ENCODE measurements around the gene PADI4. TPM values are rescaled to one million over a fixed set of nuclear protein-coding genes. Genes with fewer than 3 reads are reported as not detected.
A peak's percentile ranks its signal among the peaks of the same experiment; 100 is the strongest.

Gene PADI4
- total RNA-seq, 3 donors from 2014 or later (not counting 1 experiment from before 2014, with no cell fraction given): 1.4 to 11.6 (median 1.7) TPM

DNA sequence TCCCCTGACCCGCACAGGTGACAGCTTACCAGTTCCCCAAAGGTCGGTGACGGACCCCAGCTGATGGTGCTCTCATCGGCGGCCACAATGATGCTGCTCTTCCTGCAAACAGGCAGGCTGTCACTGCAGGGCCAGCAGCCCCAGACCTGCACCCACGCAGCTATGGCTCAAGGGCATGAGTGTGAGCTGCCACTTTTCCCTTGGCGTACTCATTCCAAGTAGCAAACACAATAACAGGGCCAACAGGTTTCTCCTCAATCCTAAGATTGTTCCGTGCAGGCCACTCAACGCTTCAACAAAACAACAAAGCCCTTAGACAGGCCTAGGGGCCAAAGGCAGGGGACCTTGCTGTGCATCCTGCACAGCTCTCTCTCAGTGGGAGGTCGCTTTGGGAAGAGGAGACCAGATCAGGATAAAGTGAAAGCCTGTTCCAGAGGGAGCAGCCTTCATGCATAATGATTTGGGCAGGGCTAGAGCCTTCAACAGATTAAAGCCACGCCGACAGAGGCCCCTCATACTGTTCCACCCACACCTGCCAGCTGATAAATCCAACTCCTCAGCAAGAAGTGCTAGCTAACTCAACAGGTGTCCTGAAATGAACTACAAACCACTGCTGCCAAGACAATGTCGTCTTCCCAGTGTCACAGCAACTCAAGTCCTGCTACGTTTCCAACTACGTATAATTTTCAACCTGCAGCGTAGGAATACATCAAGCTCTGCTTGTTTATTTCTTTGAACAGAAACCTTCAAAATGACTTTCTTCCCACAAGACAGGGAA lies 104.3 kb downstream of the PADI4 start:
- Mint-ChIP-seq H3K9me3 (no peaks in the 10 kb centered on the region), H3K36me3 (peaks cover 26% of the 10 kb centered on the region), H3K27me3 (ENCODE audit: low read depth in 2 of 2) (no peaks in the 10 kb centered on the region), H3K27ac (peak overlapping the region; percentile 22 to 50), H3K4me3 (peak overlapping the region; percentile 7), H3K4me1 (peaks cover 12 to 13% of the 10 kb centered on the region in 2 donors)
- peaks cover 81% of the 10 kb centered on the region for H3K36me3 ChIP-seq (ENCODE audit: control insufficient read depth, insufficient read depth, low read length)
- peaks cover 9% of the 10 kb centered on the region for H3K4me1 ChIP-seq (ENCODE audit: control insufficient read depth, insufficient read depth, low read length)
- no peaks in the 10 kb centered on the region for H3K9me3 ChIP-seq (ENCODE audit: control insufficient read depth, insufficient read depth, low read length)
- ATAC-seq (no peak), DNase-seq (no peak)
- WGBS (ENCODE audit: insufficient coverage): 92% methylated on average over 16 of the region's 16 CpGs
- H3K27me3 ChIP-seq (ENCODE audit: control insufficient read depth, insufficient read depth, low read length): no peaks in the 10 kb centered on the region
- no peak overlapping the region for H3K4me3 ChIP-seq (ENCODE audit: low read length)
- intact Hi-C loops (cut with micrococcal nuclease): no loop called here
- TF ChIP-seq, protein P1, sequence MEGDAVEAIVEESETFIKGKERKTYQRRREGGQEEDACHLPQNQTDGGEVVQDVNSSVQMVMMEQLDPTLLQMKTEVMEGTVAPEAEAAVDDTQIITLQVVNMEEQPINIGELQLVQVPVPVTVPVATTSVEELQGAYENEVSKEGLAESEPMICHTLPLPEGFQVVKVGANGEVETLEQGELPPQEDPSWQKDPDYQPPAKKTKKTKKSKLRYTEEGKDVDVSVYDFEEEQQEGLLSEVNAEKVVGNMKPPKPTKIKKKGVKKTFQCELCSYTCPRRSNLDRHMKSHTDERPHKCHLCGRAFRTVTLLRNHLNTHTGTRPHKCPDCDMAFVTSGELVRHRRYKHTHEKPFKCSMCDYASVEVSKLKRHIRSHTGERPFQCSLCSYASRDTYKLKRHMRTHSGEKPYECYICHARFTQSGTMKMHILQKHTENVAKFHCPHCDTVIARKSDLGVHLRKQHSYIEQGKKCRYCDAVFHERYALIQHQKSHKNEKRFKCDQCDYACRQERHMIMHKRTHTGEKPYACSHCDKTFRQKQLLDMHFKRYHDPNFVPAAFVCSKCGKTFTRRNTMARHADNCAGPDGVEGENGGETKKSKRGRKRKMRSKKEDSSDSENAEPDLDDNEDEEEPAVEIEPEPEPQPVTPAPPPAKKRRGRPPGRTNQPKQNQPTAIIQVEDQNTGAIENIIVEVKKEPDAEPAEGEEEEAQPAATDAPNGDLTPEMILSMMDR (IDR thresholded peaks at IDR 0.05): no peak
- H3K27ac ChIP-seq (ENCODE audit: low read length): no peak overlapping the region

Other genes with a start within 250 kb of the PADI4 start
- 1 to 10 TPM in 1 of 3 donors, under 1 TPM in 2; 0.56 to 2.5 (median 0.88) TPM for gene PADI2, start 188.7 kb upstream of the PADI4 start, total RNA-seq
- not detected for gene PADI1, start 103.1 kb upstream of the PADI4 start, total RNA-seq
- gene PADI3, start 59.1 kb upstream of the PADI4 start, total RNA-seq: not detected
- gene PADI6, start 64.0 kb downstream of the PADI4 start, total RNA-seq: not detected
- gene RCC2, start 131.5 kb downstream of the PADI4 start, total RNA-seq: 10 to 100 TPM; 55.2 to 76.8 (median 73.2) TPM
- 1 to 10 TPM in 1 of 3 donors, under 1 TPM in 2; 0.70 to 1.7 (median 0.94) TPM for gene ARHGEF10L, start 231.5 kb downstream of the PADI4 start, total RNA-seq